Fibroblast of pulmonary artery (primary cell): ENCODE data around the gene EFNB1.

ENCODE experiments used
- DNase-seq: peaks from one replicate; pipeline ENCODE4 v3.0.0-alpha.2; 2010; ENCODE audit warnings: low read depth
- H3K4me3 ChIP-seq: replicated peaks from 2 replicates; pipeline ENCODE4 v1.5.1; 2011; ENCODE audit warnings: low read depth, mild to moderate bottlenecking, control low read depth, low read length, moderate library complexity
- TF ChIP-seq, protein P1 (sequence below): IDR thresholded peaks from 2 replicates; pipeline ENCODE4 v1.5.1; 2011; ENCODE audit warnings: mild to moderate bottlenecking, control low read depth, low read length, inconsistent platforms; ENCODE audit errors: missing control alignments

Gene EFNB1

DNA sequence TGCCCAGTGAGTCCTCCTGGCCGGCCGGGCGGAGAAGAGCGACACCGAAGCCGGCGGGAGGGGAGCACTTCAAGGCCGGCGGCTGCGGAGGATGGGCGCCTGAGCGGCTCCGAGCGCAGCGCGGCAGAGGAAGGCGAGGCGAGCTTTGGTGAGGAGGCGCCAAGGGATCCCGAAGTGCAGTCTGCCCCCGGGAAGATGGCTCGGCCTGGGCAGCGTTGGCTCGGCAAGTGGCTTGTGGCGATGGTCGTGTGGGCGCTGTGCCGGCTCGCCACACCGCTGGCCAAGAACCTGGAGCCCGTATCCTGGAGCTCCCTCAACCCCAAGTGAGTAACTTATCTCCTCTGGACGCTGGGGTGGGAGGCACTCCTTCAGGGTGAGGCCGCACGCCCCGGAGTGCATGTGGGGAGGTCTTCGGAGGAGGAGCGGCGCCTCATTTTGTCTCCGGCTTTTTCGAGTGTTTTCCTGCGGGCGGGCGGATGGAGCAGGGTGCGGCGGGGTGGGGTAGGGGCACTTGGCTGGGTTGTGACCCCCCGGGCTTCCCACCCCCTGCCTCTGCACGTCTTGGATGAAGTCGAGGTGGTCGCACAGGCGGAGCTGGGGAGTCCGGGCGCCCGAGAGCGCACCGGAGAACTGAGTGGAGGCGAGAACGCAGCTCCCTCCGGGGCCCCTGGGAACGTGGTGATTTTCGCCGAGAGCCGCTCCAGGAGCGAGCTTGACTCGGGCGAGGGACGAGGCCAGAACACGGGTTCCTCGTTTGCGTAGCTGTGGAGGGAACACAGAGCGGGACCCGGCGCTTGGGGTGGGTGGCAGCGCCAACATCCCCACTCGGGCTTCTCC, 979 bp downstream of the EFNB1 start:
- no peak for DNase-seq
- H3K4me3 ChIP-seq = peak overlapping the region; percentile 76
- TF ChIP-seq, protein P1, sequence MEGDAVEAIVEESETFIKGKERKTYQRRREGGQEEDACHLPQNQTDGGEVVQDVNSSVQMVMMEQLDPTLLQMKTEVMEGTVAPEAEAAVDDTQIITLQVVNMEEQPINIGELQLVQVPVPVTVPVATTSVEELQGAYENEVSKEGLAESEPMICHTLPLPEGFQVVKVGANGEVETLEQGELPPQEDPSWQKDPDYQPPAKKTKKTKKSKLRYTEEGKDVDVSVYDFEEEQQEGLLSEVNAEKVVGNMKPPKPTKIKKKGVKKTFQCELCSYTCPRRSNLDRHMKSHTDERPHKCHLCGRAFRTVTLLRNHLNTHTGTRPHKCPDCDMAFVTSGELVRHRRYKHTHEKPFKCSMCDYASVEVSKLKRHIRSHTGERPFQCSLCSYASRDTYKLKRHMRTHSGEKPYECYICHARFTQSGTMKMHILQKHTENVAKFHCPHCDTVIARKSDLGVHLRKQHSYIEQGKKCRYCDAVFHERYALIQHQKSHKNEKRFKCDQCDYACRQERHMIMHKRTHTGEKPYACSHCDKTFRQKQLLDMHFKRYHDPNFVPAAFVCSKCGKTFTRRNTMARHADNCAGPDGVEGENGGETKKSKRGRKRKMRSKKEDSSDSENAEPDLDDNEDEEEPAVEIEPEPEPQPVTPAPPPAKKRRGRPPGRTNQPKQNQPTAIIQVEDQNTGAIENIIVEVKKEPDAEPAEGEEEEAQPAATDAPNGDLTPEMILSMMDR = no peak

DNA sequence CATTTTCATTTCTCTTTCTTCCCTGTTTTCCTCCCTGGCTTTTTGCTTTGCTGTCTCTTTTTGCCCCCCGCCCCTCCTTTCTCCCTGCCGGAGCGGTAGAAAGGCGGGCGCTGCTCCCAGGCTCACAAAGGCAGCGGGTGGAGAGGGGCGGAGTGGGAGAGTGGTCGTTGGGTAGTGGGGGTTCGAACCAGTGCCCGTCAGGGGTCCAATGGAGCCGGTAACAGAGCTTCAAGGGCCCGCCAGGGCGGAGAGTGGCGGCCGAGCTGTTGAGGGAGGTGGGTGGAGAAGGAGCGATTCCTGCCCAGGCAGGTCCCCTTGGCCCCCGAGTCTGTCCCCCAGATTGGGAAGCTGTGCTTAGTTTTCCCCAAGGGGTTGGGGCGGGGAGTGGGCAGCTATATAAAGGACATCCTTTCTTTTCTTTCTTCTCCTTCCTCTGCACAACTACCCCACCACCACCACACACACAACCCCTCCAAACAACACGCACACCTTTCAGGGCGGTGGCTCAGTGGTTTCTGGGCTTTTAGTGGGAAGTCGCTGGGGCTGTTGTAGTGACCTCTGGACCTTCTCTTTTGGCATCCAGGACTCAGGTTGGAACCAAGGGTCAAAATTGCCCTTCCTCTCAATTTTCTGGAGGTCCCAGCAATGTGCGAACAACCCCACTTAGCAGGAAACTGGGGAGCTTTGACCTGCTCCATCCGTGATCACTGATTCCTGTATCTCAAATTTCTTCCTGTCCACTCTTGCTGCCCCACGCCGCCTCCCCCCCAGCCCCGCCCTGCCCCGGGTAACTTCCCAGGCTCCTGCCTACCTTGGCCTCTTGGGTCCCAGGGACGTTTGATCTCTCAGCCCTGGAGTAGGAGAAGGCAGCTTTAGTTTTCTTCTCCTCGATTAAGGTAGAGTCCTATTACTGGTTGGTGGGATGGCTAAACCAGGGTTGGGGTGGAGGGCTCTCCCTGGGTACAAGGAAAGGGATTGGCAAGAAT, 1.9 kb downstream of the EFNB1 start:
- no peak for DNase-seq
- H3K4me3 ChIP-seq = peak overlapping the region; percentile 76
- TF ChIP-seq, protein P1 = no peak

DNA sequence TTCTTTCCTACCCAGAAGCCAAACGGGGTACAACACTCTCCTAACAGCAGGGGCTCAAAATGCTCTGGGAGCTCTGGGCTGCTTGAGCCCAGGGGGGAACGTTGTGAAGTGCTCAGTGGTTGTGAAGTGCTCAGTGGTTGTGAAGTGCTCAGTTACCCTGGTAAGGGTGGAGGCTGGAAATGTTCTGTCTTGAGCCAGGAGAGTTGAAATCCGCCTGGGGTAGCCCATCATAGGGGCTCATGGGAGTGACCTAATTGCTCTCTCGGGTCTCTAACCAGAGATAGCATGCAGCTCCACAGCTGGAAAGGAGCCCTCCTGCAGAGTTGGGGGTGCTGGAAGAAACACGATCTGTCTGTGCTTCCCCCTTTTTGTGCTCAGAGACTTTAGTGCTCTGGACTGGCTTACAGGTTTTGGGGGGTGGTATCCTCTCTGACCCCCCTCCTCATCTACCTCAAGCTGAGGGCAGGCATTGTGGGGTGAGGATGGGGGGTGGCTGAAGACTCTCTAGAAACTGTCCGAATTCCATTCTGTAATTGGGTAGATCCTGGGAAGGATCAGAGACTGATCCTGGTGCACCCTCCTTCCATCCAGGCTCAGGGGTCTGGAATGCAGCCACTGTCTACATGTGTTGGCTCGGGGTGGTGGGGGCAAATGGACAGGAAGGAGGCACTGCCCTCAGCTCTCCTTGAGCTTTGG, 2.7 kb downstream of the EFNB1 start:
- TF ChIP-seq, protein P1 = no peak
- peak overlapping the region; percentile 76 for H3K4me3 ChIP-seq
- DNase-seq = no peak

DNA sequence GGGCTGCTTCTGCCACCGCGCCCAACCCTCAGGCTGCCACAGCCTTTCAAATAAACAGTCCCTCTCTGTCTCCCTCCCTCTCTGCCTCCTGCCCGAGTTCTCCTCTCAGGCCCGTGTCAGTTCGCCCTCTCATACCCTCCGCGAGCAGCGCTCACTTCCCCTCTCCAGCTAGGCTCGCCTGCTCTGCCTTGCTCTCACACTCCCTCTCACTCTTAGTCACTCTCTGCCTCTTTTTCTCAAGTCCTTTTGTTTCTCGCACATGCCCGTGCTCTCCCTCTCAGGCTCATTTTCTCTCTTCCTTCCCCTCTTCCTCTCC, 3.2 kb downstream of the EFNB1 start:
- peak; percentile 79 for DNase-seq
- peak overlapping the region; percentile 76 for H3K4me3 ChIP-seq
- TF ChIP-seq, protein P1 = no peak

DNA sequence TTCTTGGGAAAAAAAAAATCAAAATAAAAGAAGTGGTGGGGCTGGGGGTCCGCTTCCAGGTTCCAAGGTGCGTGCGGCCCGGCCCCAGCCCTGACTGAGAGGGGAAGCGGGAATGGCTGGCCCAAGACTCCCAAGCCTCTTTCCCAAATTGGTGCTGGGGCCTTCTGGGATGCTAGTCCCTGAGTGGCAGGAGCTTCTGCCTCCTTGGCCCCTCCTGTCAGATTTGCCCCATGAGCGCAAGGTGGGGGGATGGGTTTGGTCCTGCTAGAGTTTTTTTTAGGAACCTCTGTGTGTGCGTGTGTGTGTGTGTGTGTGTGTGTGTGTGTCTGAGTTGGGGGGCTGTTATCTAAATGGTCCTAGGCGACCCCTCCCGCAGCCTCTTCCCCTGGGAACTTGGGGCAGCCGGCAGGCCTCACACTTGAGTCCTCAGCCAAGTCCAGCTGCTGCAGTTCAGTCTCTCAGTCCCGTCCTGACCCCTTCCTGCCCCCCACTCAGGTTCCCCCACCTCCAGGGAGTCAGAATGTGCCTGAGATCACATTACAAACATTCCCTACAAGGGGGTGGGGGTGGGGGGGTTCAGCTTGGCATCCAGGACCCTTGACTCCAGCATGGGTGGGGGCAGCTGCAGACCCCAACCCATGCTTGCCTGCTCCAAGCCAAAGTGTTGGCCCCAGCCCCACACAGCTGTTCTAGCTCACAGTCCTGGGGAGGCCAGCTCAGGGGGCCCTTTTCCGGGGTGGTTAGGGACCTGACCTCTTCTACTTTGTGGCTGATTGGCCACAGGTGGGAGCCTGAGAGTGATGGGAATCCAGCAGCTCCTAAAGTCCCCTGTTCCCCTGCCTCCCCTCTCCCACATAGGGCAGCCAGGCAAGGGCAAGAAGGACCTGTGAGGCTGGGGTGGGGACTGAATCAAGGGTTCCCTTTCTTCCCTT, 4.0 kb downstream of the EFNB1 start:
- DNase-seq = no peak
- TF ChIP-seq, protein P1 = no peak
- H3K4me3 ChIP-seq = peak overlapping the region; percentile 76

DNA sequence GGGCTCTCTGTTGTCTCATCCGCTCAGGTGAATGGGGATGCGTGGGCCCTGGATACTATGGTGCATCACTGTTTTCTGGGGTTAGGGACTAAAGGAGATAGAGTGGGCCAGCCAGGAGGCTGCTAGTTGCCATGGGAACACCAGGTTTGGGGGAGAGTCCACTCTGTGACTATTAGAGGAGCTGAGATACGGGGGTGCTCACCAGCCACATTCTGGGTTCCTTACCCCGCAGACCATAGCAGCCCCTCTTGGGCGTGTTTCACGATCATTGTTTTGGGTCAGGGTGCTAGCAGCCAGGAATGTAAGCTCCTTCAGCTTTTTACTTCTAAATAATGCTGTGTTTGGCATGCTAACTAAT, 4.6 kb downstream of the EFNB1 start:
- no peak for DNase-seq
- peak overlapping the region; percentile 76 for H3K4me3 ChIP-seq
- TF ChIP-seq, protein P1 = no peak
